Loucy (cell line): ENCODE measurements around the gene PTGDS.

Experiments
- H2AFZ ChIP-seq: fragments of 200-600 bp; sonication (generic); 2 replicates; pipeline ENCODE4 v1.6.0; 2016; ENCODE audit warnings: antibody characterized with exemption, mild to moderate bottlenecking, low read length, moderate library complexity
- H3F3A ChIP-seq: fragments of 200-600 bp; 2 replicates; pipeline ENCODE4 v1.6.0; 2016; ENCODE audit warnings: antibody characterized with exemption, low read depth, mild to moderate bottlenecking
- H3K27me3 ChIP-seq: fragments of 200-600 bp; sonication (generic); 2 replicates; pipeline ENCODE4 v1.6.1; 2014; ENCODE audit warnings: low read length, mild to moderate bottlenecking; ENCODE audit not compliant: insufficient read depth, poor library complexity, severe bottlenecking
- H3K36me3 ChIP-seq: fragments of 200-600 bp; sonication (generic); 2 replicates; pipeline ENCODE4 v1.6.1; 2016; ENCODE audit warnings: low read length; ENCODE audit not compliant: insufficient read depth
- H3K4me1 ChIP-seq: fragments of 200-600 bp; sonication (generic); 2 replicates; pipeline ENCODE4 v1.5.1; 2014; ENCODE audit warnings: low read length, mild to moderate bottlenecking; ENCODE audit not compliant: insufficient read depth, poor library complexity, severe bottlenecking
- H3K4me2 ChIP-seq: fragments of 200-600 bp; sonication (generic); 2 replicates; pipeline ENCODE4 v1.6.0; 2014; ENCODE audit warnings: antibody characterized with exemption, low read length, low read depth, mild to moderate bottlenecking; ENCODE audit not compliant: poor library complexity, severe bottlenecking
- H3K4me3 ChIP-seq: fragments of 200-600 bp; sonication (generic); 2 replicates; pipeline ENCODE4 v1.5.1; 2014; ENCODE audit warnings: low read length, mild to moderate bottlenecking, mixed read lengths; ENCODE audit not compliant: poor library complexity, severe bottlenecking
- H3K79me2 ChIP-seq: fragments of 200-600 bp; sonication (generic); 2 replicates; pipeline ENCODE4 v1.6.1; 2014; ENCODE audit warnings: low read length; ENCODE audit not compliant: insufficient read depth
- H3K9ac ChIP-seq: fragments of 200-600 bp; sonication (generic); 2 replicates; pipeline ENCODE4 v1.6.0; 2014; ENCODE audit warnings: mild to moderate bottlenecking, low read depth, low read length, moderate library complexity; ENCODE audit not compliant: poor library complexity, severe bottlenecking
- H3K9me2 ChIP-seq: fragments of 200-600 bp; sonication (generic); replicated peaks from 2 replicates; pipeline ENCODE4 v1.6.1; 2016; ENCODE audit warnings: low read depth, low read length, mixed read lengths
- H3K9me3 ChIP-seq: fragments of 200-600 bp; sonication (generic); 2 replicates; pipeline ENCODE4 v1.6.1; 2014; ENCODE audit warnings: mild to moderate bottlenecking, antibody characterized with exemption, low read length, low read depth; ENCODE audit not compliant: insufficient read depth
- H4K20me1 ChIP-seq: fragments of 200-600 bp; sonication (generic); 2 replicates; pipeline ENCODE4 v1.6.0; 2014; ENCODE audit warnings: antibody characterized with exemption, low read length, mild to moderate bottlenecking; ENCODE audit not compliant: insufficient read depth, poor library complexity, severe bottlenecking
- CTCF ChIP-seq: fragments of 200-600 bp; sonication (generic); conservative IDR thresholded peaks from 2 replicates; pipeline ENCODE4 v1.5.1; 2014; ENCODE audit warnings: mild to moderate bottlenecking, antibody characterized with exemption, low read length
- EZH2phosphoT487 ChIP-seq: fragments of 200-600 bp; IDR thresholded peaks from 2 replicates; pipeline ENCODE4 v1.6.1; 2018; ENCODE audit warnings: antibody characterized with exemption, mild to moderate bottlenecking, moderate library complexity, borderline replicate concordance

PTGDS gene

GRCh38 chr9:137018761-137019559, 41.7 kb downstream of the PTGDS start:
- H3F3A ChIP-seq: no peaks in the 10 kb centered on the region
- no peak overlapping the region for H2AFZ ChIP-seq
- no peak for TF ChIP-seq CTCF
- TF ChIP-seq EZH2phosphoT487: no peak
- no peaks in the 10 kb centered on the region for H3K9me2 ChIP-seq
- peaks cover 4% of the 10 kb centered on the region for H4K20me1 ChIP-seq
- H3K9ac ChIP-seq: no peak overlapping the region
- H3K9me3 ChIP-seq: no peaks in the 10 kb centered on the region
- H3K27me3 ChIP-seq: no peaks in the 10 kb centered on the region
- H3K79me2 ChIP-seq: no peaks in the 10 kb centered on the region
- no peaks in the 10 kb centered on the region; the same call in 1 of the 2 replicates for H3K36me3 ChIP-seq
- no peak overlapping the region for H3K4me2 ChIP-seq
- no peaks in the 10 kb centered on the region for H3K4me1 ChIP-seq
- no peak overlapping the region for H3K4me3 ChIP-seq

GRCh38 chr9:137019891-137020683, 42.8 kb downstream of the PTGDS start:
- no peak overlapping the region for H3K4me3 ChIP-seq
- no peaks in the 10 kb centered on the region for H3K9me2 ChIP-seq
- H3K27me3 ChIP-seq: no peaks in the 10 kb centered on the region
- H3K9ac ChIP-seq: no peak overlapping the region
- TF ChIP-seq CTCF (no peak), EZH2phosphoT487 (no peak)
- H2AFZ ChIP-seq: no peak overlapping the region
- H3F3A ChIP-seq: no peaks in the 10 kb centered on the region
- H3K79me2 ChIP-seq: no peaks in the 10 kb centered on the region
- no peaks in the 10 kb centered on the region for H3K9me3 ChIP-seq
- H4K20me1 ChIP-seq: peaks cover 4% of the 10 kb centered on the region
- no peaks in the 10 kb centered on the region; the same call in 1 of the 2 replicates for H3K36me3 ChIP-seq
- no peak overlapping the region for H3K4me2 ChIP-seq
- no peaks in the 10 kb centered on the region for H3K4me1 ChIP-seq

GRCh38 chr9:137020771-137021567, 43.7 kb downstream of the PTGDS start:
- TF ChIP-seq EZH2phosphoT487 (no peak), CTCF (no peak)
- Histone ChIP-seq H3K4me1 (no peaks in the 10 kb centered on the region), H3K36me3 (no peaks in the 10 kb centered on the region), H3K79me2 (no peaks in the 10 kb centered on the region), H3K27me3 (no peaks in the 10 kb centered on the region), H3K9me3 (no peaks in the 10 kb centered on the region), H3K4me3 (no peak overlapping the region), H2AFZ (no peak overlapping the region), H3K4me2 (no peak overlapping the region), H3K9me2 (no peaks in the 10 kb centered on the region), H4K20me1 (peaks cover 4% of the 10 kb centered on the region), H3K9ac (no peak overlapping the region), H3F3A (no peaks in the 10 kb centered on the region)
